Activated CD4-positive, alpha-beta T cell treated with anti-CD3 and anti-CD28 coated beads, Interleukin-2, amount 50 U/mL, for 48 hours (primary cell): ENCODE measurements around the gene NCOA3.
A peak's percentile ranks its signal among the peaks of the same experiment; 100 is the strongest.

Experiments
- DNase-seq, 2 experiments: peaks; one replicate each; pipeline ENCODE4 v3.0.0-alpha.2; 2020

The NCOA3 gene

GRCh38 chr20:47669489-47669888 lies 167.8 kb downstream of the NCOA3 start:
- DNase-seq, result no peak

- DNase-seq, result no peak
Measured at GRCh38 chr20:47669927-47670890, 168.5 kb downstream of the NCOA3 start.

- DNase-seq, result no peak
Measured at GRCh38 chr20:47670913-47671312, 169.2 kb downstream of the NCOA3 start.

DNA sequence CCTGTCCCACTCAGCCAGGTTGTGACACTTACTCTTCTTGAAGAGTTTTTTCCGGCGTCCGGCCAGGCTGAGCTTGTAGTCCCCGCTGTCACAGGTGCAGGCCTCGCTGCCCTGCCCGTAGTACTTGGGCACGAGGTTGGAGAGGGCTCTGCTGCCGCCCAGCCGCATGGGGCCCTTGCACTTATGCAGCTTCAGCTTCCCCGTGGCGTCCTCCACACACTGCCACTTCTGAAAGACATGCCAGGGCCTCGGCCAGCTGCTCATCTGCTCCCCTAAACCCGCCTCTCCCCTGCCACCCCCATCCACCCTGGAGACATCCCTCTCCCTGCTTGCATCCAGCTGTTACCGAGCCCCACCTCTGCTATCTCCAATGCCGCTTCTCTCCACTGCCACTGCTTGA lies 170.5 kb downstream of the NCOA3 start:
- DNase-seq, result no peak

GRCh38 chr20:47672886-47673670 lies 171.4 kb downstream of the NCOA3 start:
- no peak for DNase-seq

DNA sequence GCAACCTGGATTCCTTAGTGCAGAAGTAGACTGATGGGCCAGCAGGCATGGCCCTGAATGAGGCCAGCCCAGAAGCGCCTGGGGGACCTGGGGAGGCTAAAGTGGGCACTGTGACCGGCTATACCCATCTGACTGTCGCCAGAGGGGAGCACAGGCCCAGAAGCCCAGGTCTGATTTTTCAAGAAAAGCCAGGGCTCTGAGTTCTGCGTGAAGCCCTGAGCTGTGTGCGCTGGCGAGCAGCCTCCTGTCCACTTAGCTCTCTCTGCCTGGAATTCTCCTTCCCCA lies 171.9 kb downstream of the NCOA3 start:
- no peak for DNase-seq

- DNase-seq, result no peak
Measured at GRCh38 chr20:47674145-47674544, 172.5 kb downstream of the NCOA3 start.

- DNase-seq, result no peak
Measured at GRCh38 chr20:47674686-47675085, 173.0 kb downstream of the NCOA3 start.

- no peak for DNase-seq
Measured at GRCh38 chr20:47675190-47676142, 173.8 kb downstream of the NCOA3 start.

DNA sequence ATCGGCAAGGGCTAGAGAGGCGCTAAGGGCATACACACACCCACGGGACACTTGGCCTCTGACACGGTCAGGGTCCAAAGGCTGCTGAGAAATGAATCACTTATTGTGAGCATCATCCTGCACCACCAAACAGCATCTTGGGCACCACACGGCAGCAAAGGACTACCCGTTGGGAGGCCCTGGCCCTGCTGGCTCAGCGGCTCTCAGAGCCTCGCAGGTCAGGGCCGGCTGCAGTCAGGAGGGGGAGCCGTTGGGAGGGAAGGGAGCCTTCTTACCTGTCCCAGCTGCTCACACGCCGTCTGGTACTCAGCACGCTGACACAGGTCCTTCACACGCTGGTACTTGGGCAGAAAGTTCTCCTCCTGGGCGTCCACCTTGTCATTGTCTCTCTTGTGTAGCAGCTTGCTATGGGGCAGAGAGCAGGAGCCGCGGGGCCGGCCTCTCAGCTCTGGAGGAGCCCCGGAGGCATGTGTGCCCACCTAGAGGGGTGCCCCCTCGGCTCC lies 174.6 kb downstream of the NCOA3 start:
- DNase-seq, result no peak

DNA sequence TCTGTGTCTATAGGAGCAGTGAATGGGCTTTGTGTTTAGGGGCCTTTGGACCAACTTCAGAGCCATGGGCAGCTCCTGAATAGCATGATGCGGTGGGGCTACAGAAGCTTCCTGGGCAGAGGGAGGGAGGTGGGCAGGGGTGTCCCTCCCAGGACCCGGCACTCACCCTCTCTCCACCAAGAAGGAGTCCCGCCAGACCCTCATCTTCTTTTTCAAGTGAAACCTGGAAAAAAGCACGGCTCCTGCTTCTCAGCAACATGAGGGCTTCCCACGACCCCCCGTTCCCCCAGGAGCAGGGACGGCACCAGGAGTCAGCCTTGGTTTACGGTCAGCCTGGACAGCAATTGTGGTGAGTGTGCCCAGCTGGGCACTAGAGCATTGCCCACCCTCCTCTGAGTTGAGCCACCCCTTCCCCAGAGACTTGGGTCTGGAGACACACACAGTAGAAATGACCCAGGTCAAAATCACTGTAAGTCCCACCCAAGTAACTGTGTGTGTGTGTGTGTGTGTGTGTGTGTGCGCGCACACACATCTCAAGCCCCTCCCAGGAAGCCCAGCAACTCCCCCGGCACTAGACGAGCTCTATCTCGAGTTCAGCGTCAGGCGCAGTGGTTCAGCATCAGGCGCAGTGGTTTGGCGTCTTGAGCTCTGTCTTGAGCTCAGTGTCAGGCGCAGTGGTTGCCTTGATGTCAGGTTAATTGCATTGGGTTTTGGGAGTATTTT lies 175.4 kb downstream of the NCOA3 start:
- DNase-seq, result no peak

GRCh38 chr20:47677635-47678453 lies 176.2 kb downstream of the NCOA3 start:
- DNase-seq, result peak; percentile 68 to 73

- DNase-seq, result no peak
Measured at GRCh38 chr20:47678536-47678935, 176.8 kb downstream of the NCOA3 start.

- DNase-seq, result no peak
Measured at GRCh38 chr20:47679462-47679861, 177.8 kb downstream of the NCOA3 start.

GRCh38 chr20:47680804-47681529 lies 179.3 kb downstream of the NCOA3 start:
- no peak for DNase-seq

DNA sequence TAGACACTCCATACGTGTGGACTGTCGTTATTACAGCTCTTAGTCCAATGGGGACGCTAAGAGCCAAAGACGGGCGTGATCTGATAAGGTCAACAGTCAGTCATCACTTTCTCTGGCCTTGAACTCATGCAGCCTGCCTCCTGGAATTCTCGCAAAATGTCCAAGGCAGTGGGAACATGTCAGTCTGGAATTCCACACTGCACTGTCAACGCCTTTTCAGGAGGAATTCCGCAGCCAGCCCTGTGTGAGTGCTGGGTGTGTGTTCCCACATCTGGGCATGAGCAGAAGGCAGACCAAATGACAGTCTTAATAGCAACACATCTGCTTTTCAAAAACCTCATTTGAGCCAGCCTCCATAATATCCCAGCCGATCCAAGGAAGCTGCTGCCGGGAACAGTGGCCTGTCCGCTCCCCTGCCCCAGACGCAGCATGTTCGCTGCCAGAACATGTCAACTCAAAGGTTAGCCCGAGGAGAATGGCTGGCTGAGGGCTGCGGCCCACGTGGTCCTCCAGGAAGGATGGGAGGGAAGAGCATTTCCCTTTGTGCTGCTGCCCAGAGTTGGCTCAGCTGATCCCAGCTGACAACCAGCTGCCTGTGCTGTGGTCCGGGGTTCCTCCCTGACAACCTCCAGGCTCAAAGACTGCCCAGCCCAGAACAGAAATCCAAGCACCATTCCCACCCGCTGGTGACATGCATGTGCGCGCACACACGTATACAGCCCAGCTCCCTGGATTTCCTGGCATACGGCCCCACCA lies 180.5 kb downstream of the NCOA3 start:
- no peak for DNase-seq

- DNase-seq, result no peak
Measured at GRCh38 chr20:47682916-47683315, 181.2 kb downstream of the NCOA3 start.

GRCh38 chr20:47684306-47685080 lies 182.8 kb downstream of the NCOA3 start:
- DNase-seq, result no peak

DNA sequence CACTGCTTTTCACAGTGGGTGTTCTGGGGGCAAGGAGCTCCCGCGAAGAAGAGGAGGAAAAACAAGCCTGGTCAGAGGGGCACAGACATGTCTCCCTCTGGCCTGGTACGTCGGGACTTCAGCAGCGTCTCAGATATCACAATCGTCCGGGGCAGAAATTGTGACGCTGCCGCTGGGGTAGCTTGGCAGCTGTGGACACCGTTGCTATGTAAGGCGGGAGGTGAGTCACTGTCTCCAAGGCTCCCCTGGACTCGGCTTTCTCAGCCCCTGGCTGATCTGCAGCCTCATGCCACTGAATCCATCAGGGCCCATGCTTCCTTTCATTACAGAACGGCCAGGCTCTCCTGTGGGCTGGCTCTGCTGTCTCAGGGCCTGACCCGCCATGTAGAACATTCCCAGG lies 184.9 kb downstream of the NCOA3 start:
- DNase-seq, result no peak
